HG03064 (cell line): ENCODE results near the gene SLC9A8.

Source experiments
- ATAC-seq: cut with Tn5 transposase; IDR thresholded peaks from one replicate; pipeline ENCODE4 v1.9.1; 2021; ENCODE audit warnings: low read depth; ENCODE audit not compliant: unreplicated experiment

The SLC9A8 gene

DNA sequence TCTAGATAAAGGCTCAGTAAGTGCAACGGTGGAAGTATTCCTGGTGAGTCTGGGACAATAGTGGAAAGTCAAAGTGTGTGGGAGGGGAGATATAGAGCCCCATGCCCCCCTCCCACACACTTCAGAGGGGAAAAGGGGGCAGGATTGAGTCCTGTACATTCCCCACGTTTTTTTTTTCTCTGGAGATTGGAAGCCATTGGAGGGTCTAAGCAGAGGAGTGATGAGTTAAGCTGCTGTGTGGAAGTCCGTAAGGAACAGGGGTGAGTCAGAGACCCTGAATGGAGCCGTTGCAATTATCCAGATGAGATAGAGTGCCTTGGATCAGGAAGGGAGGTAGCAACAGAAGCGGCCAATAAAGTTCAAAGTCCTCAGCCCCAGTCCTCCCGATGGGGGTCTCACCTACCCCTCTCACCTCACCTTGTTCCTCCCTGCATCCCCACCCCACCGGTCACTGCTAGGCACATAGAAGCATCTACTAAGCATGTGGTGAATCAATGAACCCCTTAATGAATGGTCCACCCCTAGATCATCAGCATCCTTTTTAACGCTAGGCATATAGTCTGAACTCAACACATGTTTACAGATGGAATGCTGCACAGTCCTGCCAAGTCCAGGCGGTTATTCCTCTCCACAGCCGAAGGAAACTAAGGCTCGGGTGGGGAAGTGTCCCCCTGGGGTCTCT lies 662 bp upstream of the SLC9A8 start:
- ATAC-seq = no peak

DNA sequence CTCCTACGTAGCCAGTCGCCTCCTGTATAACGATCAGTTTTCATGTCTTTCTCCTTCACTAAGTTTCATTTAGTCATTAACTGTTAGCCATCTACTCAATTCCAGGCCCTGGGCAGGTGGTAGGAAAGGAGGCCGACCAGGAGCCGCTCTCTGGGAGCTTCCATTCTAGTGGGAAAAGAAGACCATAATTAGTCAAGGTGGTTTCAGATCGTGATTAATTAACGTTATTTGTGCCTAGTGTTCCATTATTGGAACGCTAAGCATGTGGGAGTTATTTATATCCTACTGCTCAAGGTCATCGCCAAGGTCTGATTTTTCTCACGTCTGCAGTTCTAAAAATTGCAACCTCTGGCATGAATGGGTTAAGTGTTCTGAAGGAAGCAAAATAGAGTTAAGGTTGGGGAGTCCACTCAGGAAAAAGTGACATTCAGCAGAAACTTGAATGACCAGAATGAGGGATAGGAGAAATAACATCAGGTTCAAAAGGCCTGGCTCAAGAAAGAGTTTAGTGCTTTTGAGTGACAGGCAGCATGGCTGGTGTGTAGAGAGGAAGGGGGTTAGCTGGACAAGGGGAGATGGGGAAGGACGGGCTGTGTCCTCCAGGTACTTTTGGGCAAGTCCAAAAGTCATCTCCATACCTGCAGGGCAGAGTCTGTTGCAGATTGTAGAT lies 812 bp downstream of the SLC9A8 start:
- no peak for ATAC-seq

DNA sequence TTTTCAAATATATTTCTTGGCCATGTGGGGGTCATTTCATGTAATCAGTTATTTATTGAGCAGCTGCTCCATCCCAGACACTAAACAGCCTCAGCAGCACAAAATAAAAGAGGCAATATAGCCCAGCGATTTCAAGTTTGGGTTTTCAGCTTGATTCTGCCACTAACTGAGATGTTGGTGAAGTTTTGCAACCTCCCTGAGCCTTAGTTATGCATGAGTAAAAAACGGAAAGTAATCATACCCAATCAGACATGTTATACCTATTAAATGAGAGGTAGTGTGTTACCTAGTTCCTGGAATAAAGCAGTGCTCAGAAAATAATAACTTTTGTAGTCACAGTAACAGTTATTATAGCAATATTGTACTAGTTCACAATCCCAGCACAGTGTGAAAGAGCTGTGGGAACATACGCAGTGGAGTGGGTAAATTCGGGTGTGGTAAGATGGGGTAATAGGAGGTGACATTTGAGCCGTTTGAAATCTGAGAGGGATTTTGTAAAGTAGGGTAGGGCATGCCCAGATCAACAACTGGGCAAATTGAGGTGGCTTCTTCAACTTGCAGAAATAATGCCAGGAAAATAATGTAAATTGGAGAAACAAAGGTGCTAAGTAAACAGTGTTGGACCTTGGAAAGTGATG lies 1.5 kb downstream of the SLC9A8 start:
- no peak for ATAC-seq

DNA sequence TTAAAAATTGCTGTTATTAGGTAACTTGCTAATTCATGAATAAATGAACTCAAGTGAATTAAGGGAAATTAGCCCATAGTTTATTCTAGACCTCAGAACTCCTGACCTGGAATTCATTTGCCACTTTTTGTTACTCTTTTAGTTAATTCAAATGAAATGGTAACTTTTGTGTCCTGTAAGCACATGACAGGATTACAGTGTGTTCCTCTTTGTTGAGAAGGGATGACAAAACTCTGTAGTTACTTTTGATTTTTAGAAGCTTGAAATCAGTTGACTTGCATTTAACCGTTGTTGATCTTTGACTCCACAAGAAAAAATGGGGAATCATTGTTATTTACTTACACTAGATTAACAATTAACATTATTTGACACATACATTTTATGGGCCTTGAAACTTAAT lies 6.2 kb downstream of the SLC9A8 start:
- ATAC-seq = no peak

DNA sequence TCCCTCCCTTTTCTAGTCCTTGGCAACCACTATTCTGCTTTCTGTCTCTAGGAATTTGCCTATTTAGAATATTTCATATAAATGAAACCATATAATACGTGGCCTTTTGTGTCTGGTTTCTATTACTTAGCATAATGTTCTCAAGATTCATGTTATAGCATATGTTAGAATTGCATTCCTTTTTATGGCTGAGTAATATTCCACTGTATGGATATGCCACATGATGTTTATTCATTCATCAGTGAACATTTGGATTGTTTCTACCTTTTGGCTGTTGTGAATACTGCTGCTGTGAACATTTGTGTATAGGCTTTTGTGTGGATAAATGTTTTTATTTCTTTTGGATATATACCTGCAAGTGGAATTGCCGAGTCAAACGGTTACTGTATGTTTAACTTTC lies 7.1 kb downstream of the SLC9A8 start:
- ATAC-seq = no peak

DNA sequence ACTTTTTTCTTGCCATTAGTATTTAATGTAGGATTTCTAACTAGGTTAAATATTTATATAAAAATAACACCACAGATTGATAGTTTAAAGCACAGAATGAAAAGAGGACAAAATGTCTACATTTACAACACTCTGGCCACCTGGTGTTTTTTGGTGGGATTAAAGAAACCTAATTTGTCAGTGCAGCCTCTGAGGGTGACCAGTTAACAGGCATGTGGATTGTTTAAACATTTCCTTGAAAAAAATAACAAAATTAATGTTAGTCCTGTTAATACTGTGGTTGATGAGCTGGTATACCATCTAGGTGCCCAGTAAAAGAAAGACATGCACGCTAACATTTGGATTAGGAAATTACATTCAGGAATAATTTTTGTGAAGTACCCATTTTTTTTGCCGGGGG lies 8.8 kb downstream of the SLC9A8 start:
- no peak for ATAC-seq

DNA sequence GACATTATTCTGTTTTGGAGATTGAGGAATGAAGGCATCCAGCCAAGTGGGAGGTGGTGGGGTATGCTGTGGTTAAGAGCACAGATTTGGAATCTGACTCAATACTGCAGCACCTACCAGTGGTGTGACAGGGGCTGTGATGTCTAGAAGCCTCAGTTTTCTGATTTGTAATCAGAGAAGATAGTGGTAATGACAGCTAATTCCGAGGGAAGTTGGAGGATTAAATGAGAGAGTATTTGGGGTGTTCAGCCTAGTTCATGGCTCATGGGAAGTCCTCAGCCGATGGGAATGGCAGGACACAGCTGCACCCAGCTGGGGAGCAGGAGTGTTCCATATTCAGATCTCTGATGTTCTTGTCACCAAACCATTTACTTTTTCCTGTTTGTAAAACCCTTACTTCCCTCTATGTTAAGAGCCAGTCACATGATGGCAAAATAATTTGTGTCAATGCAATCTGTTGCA lies 9.3 kb downstream of the SLC9A8 start:
- no peak for ATAC-seq

DNA sequence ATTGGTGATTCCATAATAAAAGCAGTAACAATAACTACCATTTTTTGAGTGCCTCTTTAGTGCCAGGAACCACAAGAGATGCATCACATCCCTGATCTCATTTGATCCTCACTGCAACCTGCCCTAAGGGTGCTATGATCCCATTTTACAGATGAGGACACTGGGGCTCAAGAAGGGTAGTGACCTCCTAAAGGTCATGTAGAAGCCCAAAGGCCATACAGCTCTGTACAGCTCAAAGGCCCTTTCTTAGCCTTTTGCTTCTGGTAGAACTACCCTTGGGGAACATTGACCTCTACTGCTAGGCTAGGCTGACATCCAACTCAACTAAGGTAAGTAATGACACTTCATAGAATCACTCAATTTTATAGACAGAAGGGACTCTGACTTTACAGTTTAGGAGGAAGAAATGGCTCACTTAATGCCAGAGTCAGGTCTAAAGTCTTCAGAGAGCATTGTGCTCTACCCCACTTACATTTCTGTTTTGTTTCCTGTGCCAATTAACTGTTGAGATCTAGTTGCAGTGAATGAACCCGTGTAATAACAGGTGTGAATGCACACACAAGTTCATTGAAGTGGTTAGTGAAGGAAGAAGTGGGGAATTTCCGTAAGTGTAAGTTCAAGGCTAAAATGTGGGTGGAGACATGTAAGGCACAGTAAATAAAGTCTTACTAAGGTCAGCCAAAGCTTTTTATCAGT lies 10.7 kb downstream of the SLC9A8 start:
- no peak for ATAC-seq

DNA sequence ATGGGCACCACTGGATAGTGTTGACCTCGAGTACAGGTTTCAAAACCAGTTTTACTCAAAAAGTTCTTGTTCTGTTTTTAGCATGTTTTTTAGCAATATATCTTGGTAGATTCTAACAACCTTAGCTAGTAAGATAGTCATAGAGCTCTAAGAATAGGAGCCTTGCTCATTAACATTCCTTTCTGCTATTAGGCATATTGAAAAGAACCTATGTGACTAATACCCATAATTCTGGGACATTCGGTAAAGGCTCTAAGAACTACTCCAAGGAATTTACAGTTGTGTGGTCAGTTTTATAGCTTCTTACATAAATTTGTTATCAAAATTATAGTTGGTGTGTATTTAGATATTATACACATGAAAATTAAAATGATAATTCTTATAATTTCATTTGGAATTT lies 11.6 kb downstream of the SLC9A8 start:
- no peak for ATAC-seq

DNA sequence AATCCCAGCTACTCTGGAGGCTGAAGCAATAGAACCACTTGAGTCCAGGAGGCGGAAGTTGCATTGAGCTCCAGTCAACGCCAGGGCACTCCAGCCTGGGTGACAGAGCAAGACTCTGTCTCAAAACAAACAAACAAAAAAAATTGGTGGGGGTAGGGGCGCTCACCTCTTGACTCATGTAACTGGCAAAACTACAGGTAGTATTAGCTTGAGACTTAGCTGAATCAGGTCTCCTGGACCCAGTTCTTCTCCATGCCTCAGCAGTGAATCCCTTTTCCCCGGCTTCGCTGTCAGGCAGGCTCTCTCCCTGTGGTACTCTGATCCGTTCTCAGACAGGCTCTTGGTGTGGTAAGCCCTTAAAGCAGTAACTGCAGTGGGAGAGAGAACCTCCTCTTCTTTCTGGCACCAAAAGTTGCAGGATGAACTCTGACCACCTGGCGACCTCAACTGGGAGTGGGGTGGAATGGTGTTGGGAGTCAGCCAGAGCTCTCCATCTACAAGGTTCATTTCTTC lies 12.9 kb downstream of the SLC9A8 start:
- no peak for ATAC-seq

DNA sequence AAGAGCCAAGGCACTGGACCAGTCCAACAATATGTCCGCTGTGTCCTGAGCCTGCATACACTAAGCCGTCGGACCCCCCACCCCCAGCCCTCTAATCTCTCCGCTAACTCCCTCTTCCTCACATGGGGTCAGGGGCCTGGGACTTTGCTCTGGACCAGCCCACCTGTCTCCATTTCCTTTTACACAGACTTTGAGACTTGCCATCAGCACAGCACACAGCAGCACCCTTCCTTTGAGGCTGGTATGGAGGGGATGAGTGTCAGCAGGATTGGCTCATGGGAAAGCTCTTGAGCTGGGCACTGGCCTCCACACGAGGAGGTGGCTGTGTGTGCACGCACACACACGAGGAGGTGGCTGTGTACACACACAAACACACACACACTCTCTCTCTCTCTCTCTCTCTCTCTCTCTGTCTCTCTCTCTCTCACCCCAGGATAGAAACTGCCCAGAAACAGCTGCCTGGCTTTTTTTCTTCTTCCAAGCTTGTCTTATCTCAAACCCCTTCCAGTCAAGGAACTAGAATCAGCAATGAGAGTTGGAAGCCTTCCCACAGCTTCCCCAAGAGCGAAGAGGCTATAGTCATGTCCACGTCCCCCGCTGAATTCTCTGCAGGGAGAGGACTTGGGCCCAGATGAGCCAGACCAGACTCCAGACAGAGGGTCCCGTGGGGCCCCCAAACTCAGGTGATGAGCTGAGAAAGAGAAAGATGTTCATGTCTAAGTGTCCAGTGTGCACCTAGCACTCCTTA lies 18.6 kb downstream of the SLC9A8 start:
- ATAC-seq = no peak

DNA sequence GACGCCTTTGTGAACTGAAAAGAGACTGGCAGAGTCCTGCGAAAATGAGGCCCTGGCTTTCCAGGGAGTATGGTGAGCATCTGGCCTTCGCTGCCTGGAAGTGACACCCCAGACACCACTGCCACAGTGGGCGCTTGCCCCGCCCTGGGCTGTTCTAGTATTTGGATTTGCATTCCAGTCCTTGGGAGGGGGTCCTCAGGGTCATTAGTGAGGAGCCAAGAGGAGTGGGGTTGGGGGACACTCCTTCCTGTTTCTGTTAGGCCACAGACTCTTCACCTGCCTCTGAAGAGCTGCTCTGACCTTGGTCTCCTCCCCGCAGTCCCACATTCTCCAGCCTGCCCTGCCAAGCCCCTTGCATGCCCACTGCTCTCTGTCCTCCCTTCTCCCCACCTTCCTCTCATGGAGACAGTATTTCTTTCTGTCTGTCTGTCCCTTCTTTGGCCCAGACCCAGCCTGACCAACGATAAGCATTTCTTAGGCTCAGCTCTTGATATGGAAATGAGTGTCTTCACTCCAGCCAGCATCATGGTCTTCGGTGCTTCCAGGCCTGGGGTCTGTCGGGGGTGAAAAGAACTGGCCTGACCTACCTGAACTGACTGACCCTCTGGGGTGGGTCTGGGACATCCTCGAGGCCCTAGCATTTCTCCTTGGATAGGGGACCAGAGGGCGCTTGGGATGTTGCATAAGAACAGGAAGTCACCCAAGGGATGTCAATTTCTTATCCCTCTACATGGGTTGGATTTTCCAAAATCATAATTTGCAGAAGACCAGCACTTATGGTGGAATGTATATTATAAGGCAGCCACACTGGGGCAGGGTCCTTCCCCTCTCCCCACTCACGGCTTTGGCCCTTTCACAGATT lies 19.4 kb downstream of the SLC9A8 start:
- no peak for ATAC-seq

DNA sequence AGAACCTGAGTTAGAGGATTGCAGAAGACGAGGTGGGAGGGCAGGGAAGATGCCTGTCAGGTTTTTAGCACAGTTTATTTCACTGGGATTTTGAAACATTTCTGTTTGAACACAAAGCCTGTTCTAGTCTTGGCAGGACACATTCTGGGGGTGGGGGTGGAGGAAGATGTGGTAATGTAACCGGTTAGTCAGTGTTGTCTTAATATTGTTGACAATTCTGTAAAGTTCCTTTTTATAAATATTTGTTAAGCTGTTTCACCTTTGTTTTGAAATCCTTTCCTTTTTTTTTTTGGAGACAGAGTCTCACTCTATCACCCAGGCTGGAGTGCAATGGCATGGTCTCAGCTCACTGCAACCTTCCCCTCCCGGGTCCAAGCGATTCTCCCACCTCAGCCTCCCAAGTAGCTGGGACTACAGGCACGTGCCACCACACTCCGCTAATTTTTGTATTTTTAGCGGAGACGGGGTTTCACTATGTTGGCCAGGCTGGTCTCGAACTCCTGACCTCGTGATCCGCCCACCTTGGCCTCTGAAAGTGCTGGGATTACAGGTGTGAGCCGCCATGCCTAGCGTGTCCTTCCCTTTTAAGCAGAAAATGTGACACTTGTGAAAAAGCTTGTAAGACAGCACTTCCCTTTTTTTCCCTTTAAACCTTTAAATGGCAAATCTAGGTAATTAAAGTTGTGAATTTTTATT lies 20.2 kb downstream of the SLC9A8 start:
- ATAC-seq = no peak

DNA sequence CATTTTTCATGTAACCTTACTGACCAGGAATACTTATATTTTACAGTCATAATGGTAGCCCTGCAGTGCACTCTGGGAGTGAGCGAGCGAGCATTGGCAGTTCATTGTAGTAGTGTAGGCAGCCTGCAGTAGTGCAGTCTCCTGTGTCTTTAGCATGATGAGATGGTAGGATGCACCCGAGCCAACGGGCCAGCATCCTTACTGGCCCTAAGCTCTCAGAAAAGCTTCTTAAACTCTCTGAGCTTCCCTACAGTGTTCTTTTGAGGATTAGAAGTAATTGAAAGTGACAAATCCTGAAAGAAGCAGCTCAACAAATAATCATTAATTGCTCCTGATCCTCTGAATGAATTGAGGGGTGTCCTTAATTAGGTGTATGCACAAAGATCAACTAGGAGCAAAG lies 20.9 kb downstream of the SLC9A8 start:
- ATAC-seq = no peak

DNA sequence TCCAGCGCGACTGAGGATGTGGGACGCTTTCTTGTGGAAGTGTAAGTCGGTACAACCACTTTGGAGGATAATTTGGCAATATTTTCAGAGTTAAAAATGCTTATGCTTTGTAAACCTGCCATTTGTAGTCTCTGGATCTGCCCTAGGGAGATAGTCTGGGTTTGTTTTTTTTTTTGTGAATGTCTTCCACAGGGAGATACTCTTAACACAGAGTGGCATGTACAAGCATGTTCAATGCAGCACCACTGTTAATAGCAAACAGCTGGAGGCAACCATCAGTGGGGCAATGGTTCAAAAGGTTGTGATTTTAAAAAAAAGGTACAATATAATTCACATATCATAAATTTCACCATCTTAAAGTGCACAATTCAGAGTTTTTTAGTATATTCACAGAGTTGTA lies 22.4 kb downstream of the SLC9A8 start:
- ATAC-seq = no peak

DNA sequence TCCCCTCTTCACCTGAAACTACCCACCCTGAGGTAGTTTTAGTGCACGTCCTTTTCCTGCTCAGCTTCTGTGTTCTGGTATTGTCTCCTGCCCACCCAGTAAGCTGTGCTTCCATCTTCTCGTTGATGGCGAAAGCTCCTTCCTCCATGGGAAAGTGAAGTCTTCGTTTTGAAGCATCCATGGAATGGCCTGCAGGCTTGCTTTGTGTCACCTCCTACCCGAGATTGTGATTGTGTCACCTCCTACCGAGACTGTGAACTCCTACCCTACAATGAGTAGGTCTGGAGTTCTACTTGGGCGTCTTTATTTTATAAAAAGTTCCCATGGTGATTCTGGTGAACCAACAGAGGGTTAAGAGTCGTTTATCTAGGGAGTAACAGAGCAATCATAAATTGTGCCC lies 25.9 kb downstream of the SLC9A8 start:
- ATAC-seq = no peak

DNA sequence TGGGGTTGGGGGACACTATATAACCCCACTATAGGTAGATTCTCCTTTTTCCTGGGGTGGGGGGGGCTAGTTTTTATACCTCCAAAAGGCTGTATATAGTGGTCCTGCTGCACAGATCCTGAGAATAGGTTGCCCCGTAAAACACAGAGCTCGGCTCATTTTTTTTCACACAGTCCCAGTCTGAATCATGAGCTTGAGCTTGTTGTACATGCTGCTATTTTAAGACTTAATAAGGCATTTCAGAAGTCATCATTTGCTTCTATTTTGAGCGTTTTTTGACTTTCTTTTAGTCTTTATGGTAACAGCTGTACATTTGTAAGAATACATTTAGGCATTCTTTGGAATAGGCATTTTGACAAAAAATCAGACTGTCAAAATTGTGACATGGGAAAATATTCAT lies 30.5 kb downstream of the SLC9A8 start:
- no peak for ATAC-seq

DNA sequence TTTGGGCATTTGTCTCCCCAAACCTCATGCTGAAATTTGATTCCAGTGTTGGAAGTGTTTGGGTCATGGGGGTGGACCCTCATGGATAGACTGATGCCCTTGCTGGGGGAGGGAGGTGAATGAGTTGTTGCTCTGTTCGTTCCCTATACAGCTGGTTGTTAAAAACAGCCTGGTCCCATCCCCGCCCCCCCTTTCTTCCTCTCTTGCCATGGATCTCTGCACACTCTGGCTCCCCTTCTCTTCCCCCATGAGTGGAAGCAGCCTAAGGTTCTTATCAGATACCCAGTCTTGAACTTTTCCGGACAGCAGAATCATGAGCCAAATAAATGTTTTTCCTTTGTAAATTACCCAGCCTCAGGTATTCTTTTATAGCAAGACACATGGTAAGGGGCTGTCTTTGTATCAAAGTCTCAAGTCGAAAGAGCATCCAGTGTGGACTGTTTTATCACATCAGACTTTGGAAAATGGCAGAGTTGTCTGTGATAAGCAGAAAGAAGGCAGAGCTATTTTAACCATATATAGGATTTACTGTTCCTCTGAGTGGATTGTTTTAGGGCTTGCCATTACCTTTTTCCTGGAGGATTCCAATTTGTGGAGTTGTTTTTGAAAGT lies 31.2 kb downstream of the SLC9A8 start:
- no peak for ATAC-seq

DNA sequence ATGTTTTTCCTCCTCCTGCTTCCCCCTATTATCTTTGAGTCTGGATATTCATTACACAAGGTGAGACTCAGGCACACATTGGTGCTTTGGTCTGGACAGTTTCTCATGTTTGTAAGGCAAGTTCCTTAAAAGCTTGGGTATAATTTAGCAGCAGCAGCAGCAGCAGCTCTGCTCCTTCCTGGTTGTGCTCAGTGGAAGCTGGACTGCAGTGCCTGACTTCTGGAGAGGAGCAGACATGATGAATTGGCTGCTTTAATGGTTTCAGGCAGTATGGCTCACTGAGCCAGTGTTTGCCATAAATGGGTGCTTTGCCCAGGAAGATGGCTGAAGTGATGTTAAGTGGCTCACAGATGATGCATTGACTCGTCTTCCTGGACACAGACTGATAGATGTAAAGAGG lies 32.4 kb downstream of the SLC9A8 start:
- ATAC-seq = no peak
